Suprapubic skin (tissue), 4 donors: ENCODE measurements around the gene TFE3.

ENCODE experiments used
- CTCF ChIP-seq, 2 donors: fragments of 200-600 bp in 1 of 2; fragments of 450-650 bp in 1 of 2; sonication (generic) in 1 of 2; IDR thresholded peaks; one replicate each; pipeline ENCODE4 v1.5.1; 2016 to 2019; ENCODE audit warnings: antibody characterized with exemption in 2 of 2, mild to moderate bottlenecking in 1 of 2, moderate library complexity in 1 of 2
- EP300 ChIP-seq: sonication (generic); formaldehyde crosslinking; IDR thresholded peaks from one replicate; pipeline ENCODE4 v1.6.1; 2017; ENCODE audit warnings: antibody characterized with exemption
- POLR2A ChIP-seq, 2 donors: fragments of 450-650 bp; IDR thresholded peaks; one replicate each; pipeline ENCODE4 v1.6.1; 2017; ENCODE audit warnings: antibody characterized with exemption in 2 of 2, mild to moderate bottlenecking in 2 of 2, moderate library complexity in 2 of 2
- POLR2AphosphoS5 ChIP-seq, 3 donors: sonication (generic); formaldehyde crosslinking; IDR thresholded peaks; one replicate each; pipeline ENCODE4 v1.6.1; 2017; ENCODE audit warnings: antibody characterized with exemption in 3 of 3

GRCh38 chrX:49037883-49038475 lies 5.2 kb downstream of the TFE3 start:
- TF ChIP-seq CTCF (IDR thresholded peaks at IDR 0.05) = no peak
- TF ChIP-seq POLR2A (IDR thresholded peaks at IDR 0.05) = no peak
- TF ChIP-seq POLR2AphosphoS5 (IDR thresholded peaks at IDR 0.05) = no peak
- TF ChIP-seq EP300 = no peak
